HG02623 (cell line): ENCODE measurements around the gene FCF1.

Source experiments
- ATAC-seq: cut with Tn5 transposase; IDR thresholded peaks from one replicate; pipeline ENCODE4 v1.9.1; 2021; ENCODE audit warnings: moderate library complexity; ENCODE audit not compliant: unreplicated experiment

The FCF1 gene

DNA sequence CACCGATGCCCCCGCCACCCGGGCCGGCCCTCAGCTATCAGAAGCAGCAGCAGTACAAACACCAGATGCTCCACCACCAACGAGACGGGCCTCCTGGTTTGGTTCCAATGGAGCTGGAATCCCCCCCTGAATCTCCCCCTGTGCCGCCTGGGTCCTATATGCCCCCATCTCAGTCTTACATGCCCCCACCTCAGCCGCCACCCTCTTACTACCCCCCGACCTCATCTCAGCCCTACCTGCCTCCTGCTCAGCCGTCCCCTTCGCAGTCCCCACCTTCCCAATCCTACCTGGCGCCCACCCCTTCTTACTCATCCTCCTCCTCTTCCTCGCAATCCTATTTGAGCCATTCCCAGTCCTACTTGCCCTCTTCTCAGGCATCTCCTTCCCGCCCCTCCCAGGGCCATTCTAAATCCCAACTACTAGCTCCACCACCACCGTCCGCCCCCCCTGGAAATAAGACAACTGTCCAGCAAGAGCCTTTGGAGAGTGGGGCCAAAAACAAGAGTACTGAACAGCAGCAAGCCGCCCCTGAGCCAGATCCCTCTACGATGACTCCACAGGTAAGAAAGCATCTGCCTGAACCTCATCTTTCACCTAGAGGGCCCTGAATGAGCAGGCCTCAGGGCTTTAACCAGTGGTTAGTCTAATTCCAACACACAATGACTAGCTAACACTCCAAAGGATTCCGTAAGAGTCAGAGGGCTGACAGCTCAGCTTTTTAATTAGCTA lies 51.0 kb downstream of the FCF1 start:
- ATAC-seq = no peak

DNA sequence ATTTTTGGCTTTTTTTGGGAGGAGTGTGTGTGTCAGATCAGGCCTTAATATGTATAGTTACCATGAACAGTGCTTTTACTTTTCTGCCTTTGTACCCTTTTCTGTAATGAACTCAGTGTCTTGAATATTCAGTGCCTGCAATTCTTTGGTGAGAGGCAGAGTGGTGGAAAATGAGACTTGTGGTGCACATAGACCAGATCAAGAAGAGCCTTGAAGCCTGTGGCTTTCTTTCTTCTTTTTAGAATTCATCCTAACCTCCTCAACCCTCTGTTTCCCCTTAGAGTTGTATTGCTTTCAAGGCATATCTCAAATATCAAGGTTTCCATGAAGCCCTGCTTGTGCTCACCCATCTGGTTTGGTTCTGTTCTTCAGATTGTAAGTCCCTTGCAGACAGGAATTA lies 52.8 kb downstream of the FCF1 start:
- ATAC-seq = no peak

DNA sequence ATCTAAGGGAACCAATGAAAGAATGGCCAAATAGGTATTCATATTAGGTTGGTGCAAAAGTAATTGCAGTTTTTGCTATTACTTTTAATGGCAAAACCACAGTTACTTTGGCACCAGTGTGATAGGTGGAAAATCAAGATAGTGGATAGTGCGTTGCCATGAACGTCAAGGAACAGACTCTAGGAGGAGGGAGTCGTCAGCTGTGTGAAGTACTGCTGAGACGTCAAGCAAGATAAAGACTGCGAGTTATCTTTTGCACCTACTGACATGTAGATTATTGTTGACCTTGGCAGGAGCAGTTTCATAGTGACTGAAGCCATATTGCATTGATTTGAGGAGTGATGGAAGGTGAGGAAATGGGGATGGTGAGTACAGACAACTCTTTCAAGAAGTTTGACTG lies 58.5 kb downstream of the FCF1 start:
- no peak for ATAC-seq

DNA sequence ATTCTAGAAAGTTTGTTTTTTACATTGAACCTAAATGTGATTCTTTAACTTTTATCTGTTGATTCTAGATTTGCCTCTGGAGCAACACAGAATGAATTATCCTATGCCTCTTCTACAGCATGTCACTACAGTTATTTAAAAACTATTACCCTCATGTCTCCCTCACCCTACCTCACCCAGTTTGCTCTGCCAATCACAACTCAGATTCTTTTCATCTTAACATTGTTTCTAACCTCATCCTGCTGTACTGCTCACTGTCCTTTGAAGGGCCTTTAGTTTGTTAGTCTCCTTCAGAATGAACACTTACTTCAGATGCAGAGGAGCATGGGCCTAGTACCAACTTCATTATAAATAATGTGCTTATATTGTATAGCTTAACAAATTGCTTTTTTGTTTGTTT lies 71.7 kb downstream of the FCF1 start:
- ATAC-seq = no peak

DNA sequence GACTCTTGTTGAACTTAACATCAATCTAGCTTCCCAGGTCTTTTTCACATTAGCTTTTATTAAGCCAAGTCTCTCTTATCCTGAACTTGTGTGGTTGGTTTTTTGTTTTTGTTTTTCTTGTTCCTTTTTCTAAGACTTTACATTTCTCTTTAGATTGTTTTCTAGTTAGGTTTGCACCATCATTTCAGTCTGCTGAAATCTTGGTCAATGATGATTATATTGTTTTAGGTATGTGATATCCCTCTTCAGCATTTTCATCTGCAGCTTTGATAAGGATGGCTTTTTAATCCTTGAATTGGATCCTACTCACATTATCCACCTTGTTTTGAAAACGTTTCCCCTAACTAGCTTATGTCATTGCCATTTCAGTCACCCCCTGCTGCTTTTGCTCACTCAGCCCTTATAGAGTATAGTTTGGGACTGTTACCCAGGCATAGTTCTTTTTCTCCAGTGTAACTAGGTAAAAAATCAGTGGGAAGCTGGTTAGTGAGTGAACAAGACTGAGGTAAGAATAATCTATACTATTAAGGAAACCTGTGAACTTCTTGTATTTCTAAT lies 72.2 kb downstream of the FCF1 start:
- no peak for ATAC-seq

DNA sequence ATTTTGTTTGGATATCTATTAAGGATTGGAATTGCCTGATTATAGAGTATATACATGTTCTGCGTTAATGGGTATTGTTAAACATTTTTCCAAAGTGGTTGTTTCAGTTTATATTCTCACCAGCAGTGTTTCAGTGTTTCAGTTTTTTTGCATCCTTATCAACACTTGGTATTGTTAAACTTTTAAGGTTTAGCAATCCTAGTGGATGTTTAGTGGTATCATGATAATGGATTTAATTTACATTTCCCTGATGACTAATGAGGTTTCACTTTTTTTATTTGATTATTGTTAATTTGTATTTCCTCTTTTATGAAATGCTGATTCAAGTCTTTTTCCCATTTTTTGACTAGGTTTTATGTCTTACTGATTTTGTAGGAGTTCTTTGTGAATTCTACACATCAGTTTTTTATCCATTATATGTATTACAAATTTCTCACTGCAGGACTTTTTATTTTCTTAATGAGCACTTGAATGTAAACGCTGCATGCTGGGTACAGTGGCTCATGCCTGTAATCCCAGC lies 73.9 kb downstream of the FCF1 start:
- no peak for ATAC-seq
